Brain microvascular endothelial cell (primary cell): Measurements from ENCODE around the gene ZNF780A.
"Not testable (repeated sequence)": the region's sequence is repeated elsewhere in the genome, so short reads cannot be mapped to it uniquely, and the experiment has no call there.

Source experiments
- DNase-seq: peaks from one replicate; pipeline ENCODE4 v3.0.0-alpha.2; 2020
- H3K27ac ChIP-seq: fragments of 250-450 bp; sonication (Bioruptor Pico); 2 replicates; pipeline ENCODE4 v1.5.1; 2020; ENCODE audit warnings: mild to moderate bottlenecking, moderate library complexity
- H3K27me3 ChIP-seq: fragments of 250-450 bp; sonication (Bioruptor Pico); replicated peaks from 2 replicates; pipeline ENCODE4 v1.5.1; 2020; ENCODE audit warnings: mild to moderate bottlenecking
- H3K36me3 ChIP-seq: fragments of 250-450 bp; sonication (Bioruptor Pico); replicated peaks from 2 replicates; pipeline ENCODE4 v1.5.1; 2020; ENCODE audit warnings: mild to moderate bottlenecking
- H3K4me3 ChIP-seq: 2 replicates; pipeline ENCODE4 v1.5.1; 2011; ENCODE audit warnings: low read depth, mild to moderate bottlenecking, control low read depth, low read length, moderate library complexity
- in situ Hi-C: cut with HindIII; loops from 2 replicates; pipeline ENCODE4 v1.10.0; 2017; ENCODE audit warnings: low sequenced_read_pairs, low pct_ligation_motif_present
- TF ChIP-seq, protein P1 (sequence below): IDR thresholded peaks from 2 replicates; pipeline ENCODE4 v1.5.1; 2011; ENCODE audit warnings: low read depth, mild to moderate bottlenecking, moderate library complexity, low read length, control low read depth, inconsistent platforms; ENCODE audit errors: missing control alignments

ZNF780A gene

DNA sequence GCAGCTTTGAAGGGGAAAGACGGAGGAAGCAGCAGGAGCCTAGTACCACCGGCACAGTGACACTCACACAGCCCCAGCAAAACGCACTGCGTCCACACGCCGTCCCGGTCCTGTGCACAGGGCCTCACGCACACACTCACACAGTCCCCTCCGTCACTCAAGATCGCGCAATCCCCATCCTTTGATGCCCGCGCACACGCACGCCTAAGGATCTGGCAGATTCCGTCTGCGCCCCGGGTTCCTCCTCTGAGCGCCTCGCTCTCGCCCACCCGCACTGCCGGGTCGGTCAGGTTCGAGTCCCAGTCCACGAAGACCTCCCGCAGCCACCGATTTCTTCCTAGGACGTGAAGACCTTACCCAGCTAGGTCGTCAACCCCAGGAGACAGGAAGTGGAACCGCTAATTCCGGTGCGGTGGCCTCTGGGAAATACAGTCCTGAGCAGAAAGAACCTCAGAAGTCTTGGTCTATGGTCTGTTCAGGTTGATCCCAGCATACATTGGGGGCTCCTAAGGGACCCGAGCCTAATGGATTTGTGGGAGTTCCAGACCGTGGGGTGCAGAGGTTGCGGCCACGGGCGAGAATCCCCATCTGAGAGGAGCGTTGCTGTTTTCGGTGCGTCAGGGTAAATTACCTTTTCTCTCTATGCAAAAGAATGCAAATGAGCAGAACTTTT, 34.8 kb downstream of the ZNF780A start, which contains the start of gene ZNF780B:
TSS of gene ZNF780B (minus strand) at position 400 of the 673 bp plus-strand sequence. CDS start 5,899 bp downstream, outside the sequence.
- Histone ChIP-seq H3K4me3 (peak within 1 kb of the TSS; percentile 84), H3K27ac (no peak within 1 kb of the TSS)
- in situ Hi-C loops = no loop called here

DNA sequence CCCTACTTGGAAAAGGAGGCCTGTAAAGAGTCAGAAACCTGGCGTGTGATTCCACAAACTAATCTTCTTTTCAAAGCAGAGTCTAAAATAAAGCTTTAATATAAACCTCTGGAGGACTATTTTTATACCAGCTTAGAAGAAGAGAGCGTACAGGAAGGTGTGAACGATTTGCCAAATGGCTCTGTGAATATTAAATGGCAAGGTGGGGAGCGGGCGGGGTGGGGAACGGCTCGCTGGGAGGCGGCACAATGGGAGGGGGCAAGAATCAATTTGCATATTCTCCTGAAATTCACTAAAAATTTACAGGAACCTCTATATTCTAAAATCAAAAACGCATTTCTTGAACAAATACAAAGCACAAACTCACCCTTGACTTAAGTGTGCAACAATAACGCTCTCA, 35.7 kb downstream of the ZNF780A start:
- TF ChIP-seq, protein P1, sequence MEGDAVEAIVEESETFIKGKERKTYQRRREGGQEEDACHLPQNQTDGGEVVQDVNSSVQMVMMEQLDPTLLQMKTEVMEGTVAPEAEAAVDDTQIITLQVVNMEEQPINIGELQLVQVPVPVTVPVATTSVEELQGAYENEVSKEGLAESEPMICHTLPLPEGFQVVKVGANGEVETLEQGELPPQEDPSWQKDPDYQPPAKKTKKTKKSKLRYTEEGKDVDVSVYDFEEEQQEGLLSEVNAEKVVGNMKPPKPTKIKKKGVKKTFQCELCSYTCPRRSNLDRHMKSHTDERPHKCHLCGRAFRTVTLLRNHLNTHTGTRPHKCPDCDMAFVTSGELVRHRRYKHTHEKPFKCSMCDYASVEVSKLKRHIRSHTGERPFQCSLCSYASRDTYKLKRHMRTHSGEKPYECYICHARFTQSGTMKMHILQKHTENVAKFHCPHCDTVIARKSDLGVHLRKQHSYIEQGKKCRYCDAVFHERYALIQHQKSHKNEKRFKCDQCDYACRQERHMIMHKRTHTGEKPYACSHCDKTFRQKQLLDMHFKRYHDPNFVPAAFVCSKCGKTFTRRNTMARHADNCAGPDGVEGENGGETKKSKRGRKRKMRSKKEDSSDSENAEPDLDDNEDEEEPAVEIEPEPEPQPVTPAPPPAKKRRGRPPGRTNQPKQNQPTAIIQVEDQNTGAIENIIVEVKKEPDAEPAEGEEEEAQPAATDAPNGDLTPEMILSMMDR = no peak
- no peaks in the 10 kb centered on the region for H3K27me3 ChIP-seq
- H3K36me3 ChIP-seq = no peaks in the 10 kb centered on the region
- peak overlapping the region; percentile 84 for H3K4me3 ChIP-seq
- in situ Hi-C loops = no loop called here
- DNase-seq = no peak
- no peak overlapping the region for H3K27ac ChIP-seq

More for the DNA sequence above, 34.8 kb downstream of the ZNF780A start, which contains the start of gene ZNF780B:
- DNase-seq = peak; percentile 48
- no peaks in the 10 kb centered on the region for H3K27me3 ChIP-seq
- TF ChIP-seq, protein P1 = no peak
- H3K36me3 ChIP-seq = no peaks in the 10 kb centered on the region

GRCh38 chr19:40054632-40055031, 36.1 kb downstream of the ZNF780A start:
- in situ Hi-C loops = no loop called here
- TF ChIP-seq, protein P1 = no peak
- Histone ChIP-seq H3K27ac (no peak overlapping the region), H3K4me3 (no peak overlapping the region), H3K27me3 (no peaks in the 10 kb centered on the region), H3K36me3 (no peaks in the 10 kb centered on the region)
- DNase-seq = no peak

- Histone ChIP-seq H3K27ac (no peak overlapping the region), H3K36me3 (peaks cover 3% of the 10 kb centered on the region), H3K4me3 (no peak overlapping the region), H3K27me3 (no peaks in the 10 kb centered on the region)
- no peak for DNase-seq
- TF ChIP-seq, protein P1 = no peak
- in situ Hi-C loops = no loop called here
These were observed 37.3 kb downstream of the ZNF780A start for GRCh38 chr19:40053491-40053890.

- H3K27ac ChIP-seq, H3K27me3 ChIP-seq, DNase-seq, in situ Hi-C loops, H3K4me3 ChIP-seq: not testable (repeated sequence)
- H3K36me3 ChIP-seq = peaks cover 26% of the 10 kb centered on the region
These were observed 49.0 kb downstream of the ZNF780A start for GRCh38 chr19:40041718-40042117.

DNA sequence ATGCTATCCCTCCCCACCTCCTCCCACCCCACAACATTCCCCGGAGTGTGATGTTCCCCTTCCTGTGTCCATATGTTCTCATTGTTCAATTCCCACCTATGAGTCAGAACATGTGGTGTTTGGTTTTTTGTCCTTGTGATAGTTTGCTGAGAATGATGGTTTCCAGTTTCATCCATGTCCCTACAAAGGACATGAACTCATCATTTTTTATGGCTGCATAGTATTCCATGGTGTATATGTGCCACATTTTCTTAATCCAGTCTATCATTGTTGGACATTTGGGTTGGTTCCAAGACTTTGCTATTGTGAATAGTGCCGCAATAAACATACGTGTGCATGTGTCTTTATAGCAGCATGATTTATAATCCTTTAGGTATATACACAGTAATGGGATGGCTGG, 52.7 kb downstream of the ZNF780A start:
- DNase-seq, H3K4me3 ChIP-seq, H3K27me3 ChIP-seq, H3K27ac ChIP-seq, H3K36me3 ChIP-seq, in situ Hi-C loops: not testable (repeated sequence)

DNA sequence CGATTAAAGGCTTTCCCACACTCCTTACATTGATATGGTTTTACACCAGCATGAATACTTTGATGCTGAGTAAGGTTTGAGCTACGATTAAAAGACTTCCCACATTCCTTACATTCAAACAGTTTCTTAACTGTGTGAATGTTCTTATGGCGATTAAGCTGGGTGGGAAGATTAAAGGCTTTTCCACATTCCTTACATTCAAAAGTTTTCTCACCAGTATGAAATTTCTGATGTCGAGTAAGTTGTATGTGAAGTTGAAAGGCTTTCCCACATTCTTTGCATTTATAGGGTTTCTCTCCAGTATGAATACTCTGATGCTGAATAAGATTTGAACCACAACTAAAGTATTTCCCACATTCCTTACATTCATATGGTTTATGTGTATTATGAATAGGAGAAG, 54.7 kb downstream of the ZNF780A start:
- Histone ChIP-seq H3K4me3 (no peak overlapping the region), H3K36me3 (no peaks in the 10 kb centered on the region), H3K27me3 (no peaks in the 10 kb centered on the region), H3K27ac (no peak overlapping the region)
- no peak for DNase-seq
- TF ChIP-seq, protein P1 = no peak
- in situ Hi-C loops = no loop called here
